GM23338 (cell line): Measurements from ENCODE around the gene ROR1. TPM values are rescaled to one million over a fixed set of nuclear protein-coding genes. Genes with fewer than 3 reads are reported as not detected.

Experiments
- ATAC-seq: fragments of 200-7000 bp; cut with Tn5 transposase; 3 replicates; pipeline ENCODE4 v1.9.1; 2020
- DNase-seq: peaks from one replicate; pipeline ENCODE4 v3.0.0-alpha.2; 2015; ENCODE audit warnings: low spot score
- H2AFZ ChIP-seq: fragments of 200-600 bp; sonication (generic); 2 replicates; pipeline ENCODE4 v1.8.0; 2016; ENCODE audit warnings: antibody characterized with exemption, mild to moderate bottlenecking, moderate library complexity
- H3F3A ChIP-seq: fragments of 200-600 bp; sonication (generic); replicated peaks from 2 replicates; pipeline ENCODE4 v1.8.0; 2017; ENCODE audit warnings: antibody characterized with exemption, mixed run types, low read depth
- H3K27ac ChIP-seq: fragments of 200-600 bp; sonication (generic); 2 replicates; pipeline ENCODE4 v1.6.1; 2016; ENCODE audit warnings: low read depth
- H3K27me3 ChIP-seq: fragments of 200-600 bp; sonication (generic); 2 replicates; pipeline ENCODE4 v1.8.0; 2016; ENCODE audit warnings: mild to moderate bottlenecking, mixed run types, moderate library complexity; ENCODE audit not compliant: insufficient read depth
- H3K36me3 ChIP-seq: fragments of 200-600 bp; sonication (generic); 2 replicates; pipeline ENCODE4 v1.8.0; 2016; ENCODE audit warnings: mild to moderate bottlenecking; ENCODE audit not compliant: insufficient read depth
- H3K4me1 ChIP-seq: fragments of 200-600 bp; sonication (generic); 2 replicates; pipeline ENCODE4 v1.8.0; 2016; ENCODE audit warnings: mild to moderate bottlenecking, moderate library complexity; ENCODE audit not compliant: insufficient read depth
- H3K4me2 ChIP-seq: fragments of 200-600 bp; sonication (generic); 2 replicates; pipeline ENCODE4 v1.7.1; 2017; ENCODE audit warnings: mixed run types
- H3K4me3 ChIP-seq: fragments of 200-600 bp; sonication (generic); 2 replicates; pipeline ENCODE4 v1.6.1; 2016; ENCODE audit warnings: mixed run types
- H3K79me2 ChIP-seq: fragments of 200-600 bp; sonication (generic); replicated peaks from 2 replicates; pipeline ENCODE4 v1.8.0; 2017; ENCODE audit warnings: mild to moderate bottlenecking; ENCODE audit not compliant: insufficient read depth
- H3K9me2 ChIP-seq: fragments of 200-600 bp; sonication (generic); 2 replicates; pipeline ENCODE4 v1.8.0; 2017; ENCODE audit not compliant: insufficient read depth
- H4K20me1 ChIP-seq: fragments of 200-600 bp; sonication (generic); replicated peaks from 2 replicates; pipeline ENCODE4 v1.8.0; 2017; ENCODE audit warnings: mild to moderate bottlenecking; ENCODE audit not compliant: insufficient read depth
- H3K27ac Mint-ChIP-seq: 2 replicates; pipeline ENCODE4 v1.8.0; 2020; ENCODE audit warnings: inconsistent platforms, mild to moderate bottlenecking, moderate library complexity, mixed read lengths
- H3K27me3 Mint-ChIP-seq: 3 replicates; pipeline ENCODE4 v1.8.0; 2022; ENCODE audit warnings: low read depth, mild to moderate bottlenecking, moderate library complexity, mixed read lengths, inconsistent platforms; ENCODE audit not compliant: insufficient read depth, poor library complexity
- H3K36me3 Mint-ChIP-seq: 3 replicates; pipeline ENCODE4 v1.8.0; 2021; ENCODE audit warnings: low read depth, mild to moderate bottlenecking, inconsistent platforms, moderate library complexity, mixed read lengths
- H3K4me1 Mint-ChIP-seq: 3 replicates; pipeline ENCODE4 v1.8.0; 2020; ENCODE audit warnings: mild to moderate bottlenecking, inconsistent platforms, mixed read lengths
- H3K4me3 Mint-ChIP-seq: 3 replicates; pipeline ENCODE4 v1.8.0; 2021; ENCODE audit warnings: moderate library complexity, mild to moderate bottlenecking, inconsistent platforms, mixed read lengths
- H3K9me3 Mint-ChIP-seq: 3 replicates; pipeline ENCODE4 v1.8.0; 2020; ENCODE audit warnings: moderate library complexity, mild to moderate bottlenecking, inconsistent platforms, mixed read lengths
- CREB1 ChIP-seq: fragments of 250-450 bp; sonication (Bioruptor Pico); IDR thresholded peaks from 2 replicates; pipeline ENCODE4 v1.5.0; 2020; ENCODE audit warnings: low read depth, mild to moderate bottlenecking, moderate library complexity
- EZH2 ChIP-seq: fragments of 200-600 bp; sonication (generic); IDR thresholded peaks from one replicate; pipeline ENCODE4 v1.8.0; 2017; ENCODE audit warnings: antibody characterized with exemption, mild to moderate bottlenecking, low read depth; ENCODE audit not compliant: unreplicated experiment
- EZH2phosphoT487 ChIP-seq: fragments of 200-600 bp; sonication (generic); IDR thresholded peaks from one replicate; pipeline ENCODE4 v1.8.1; 2018; ENCODE audit warnings: antibody characterized with exemption; ENCODE audit not compliant: unreplicated experiment
- POLR2AphosphoS5 ChIP-seq: IDR thresholded peaks from 2 replicates; pipeline ENCODE4 v1.6.1; 2016; ENCODE audit warnings: antibody characterized with exemption, low read depth
- STAT1 ChIP-seq: IDR thresholded peaks from one replicate; pipeline ENCODE4 v1.6.1; 2016; ENCODE audit warnings: antibody characterized with exemption; ENCODE audit not compliant: unreplicated experiment
- ZNF114 ChIP-seq: fragments of 250-450 bp; sonication (Bioruptor Pico); IDR thresholded peaks from 2 replicates; pipeline ENCODE4 v1.5.0; 2020; ENCODE audit warnings: mild to moderate bottlenecking, moderate library complexity
- ZNF331 ChIP-seq: fragments of 250-450 bp; sonication (Bioruptor Pico); IDR thresholded peaks from 2 replicates; pipeline ENCODE4 v1.5.0; 2020; ENCODE audit warnings: low read depth, mild to moderate bottlenecking, moderate library complexity
- polyA plus RNA-seq: library from polyadenylated mRNA; unstranded; fragments of >200 nt; fragmentation: Nextera tagmentation; extraction: Ambion mirVana; gene quantifications from 2 replicates; pipeline ENCODE4 v1.2.1, GENCODE V29; 2016
- total RNA-seq: library from RNA; depleted of rRNA; stranded (reverse); fragments of >200 nt; shearing (Covaris generic); gene quantifications from 2 replicates; pipeline ENCODE4 v1.2.3, GENCODE V29; 2014
- TF ChIP-seq, protein P1 (sequence below): IDR thresholded peaks from 2 replicates; pipeline ENCODE4 v1.6.1; 2016; ENCODE audit warnings: antibody characterized with exemption
- TF ChIP-seq, protein P2 (sequence below): fragments of 250-450 bp; sonication (Bioruptor Pico); IDR thresholded peaks from 2 replicates; pipeline ENCODE4 v1.5.0; 2020; ENCODE audit warnings: mild to moderate bottlenecking, moderate library complexity

Gene ROR1
- total and polyA plus RNA-seq, 2 experiments from 2014 or later = 59.7 to 96.0 TPM

DNA sequence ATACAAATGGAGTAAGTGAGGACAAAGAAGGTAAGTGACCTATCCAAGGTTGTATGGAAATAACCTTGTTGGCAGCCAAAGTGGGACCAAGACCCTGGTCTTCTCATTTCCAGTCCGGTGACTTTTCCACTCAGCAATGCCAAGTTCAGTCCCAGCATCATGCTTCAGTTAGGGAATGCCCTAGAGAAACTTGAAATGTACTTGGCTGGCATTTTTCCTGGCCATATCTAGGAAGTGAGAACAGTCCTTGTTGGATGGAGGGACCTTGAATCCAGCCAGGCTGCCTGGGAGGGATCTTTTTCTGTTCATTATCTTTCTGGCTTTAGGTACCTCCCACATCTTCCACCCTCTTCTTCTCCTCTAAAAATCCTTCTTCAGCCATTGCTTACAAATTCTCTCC lies 352.8 kb downstream of the ROR1 start:
- H3K9me2 ChIP-seq = peaks cover 13% of the 10 kb centered on the region
- no peak overlapping the region for H3K4me2 ChIP-seq
- H3K27me3 ChIP-seq = no peaks in the 10 kb centered on the region
- H3K36me3 Mint-ChIP-seq = no peaks in the 10 kb centered on the region
- no peak overlapping the region for H3K4me3 Mint-ChIP-seq
- H3K9me3 Mint-ChIP-seq = no peaks in the 10 kb centered on the region
- ATAC-seq (no peak), DNase-seq (no peak)
- H3K27ac Mint-ChIP-seq = no peak overlapping the region
- no peak overlapping the region for H3K4me3 ChIP-seq
- H3K27me3 Mint-ChIP-seq = no peaks in the 10 kb centered on the region
- H3K27ac ChIP-seq = no peak overlapping the region
- TF ChIP-seq EZH2 = no peak
- TF ChIP-seq, protein P1, sequence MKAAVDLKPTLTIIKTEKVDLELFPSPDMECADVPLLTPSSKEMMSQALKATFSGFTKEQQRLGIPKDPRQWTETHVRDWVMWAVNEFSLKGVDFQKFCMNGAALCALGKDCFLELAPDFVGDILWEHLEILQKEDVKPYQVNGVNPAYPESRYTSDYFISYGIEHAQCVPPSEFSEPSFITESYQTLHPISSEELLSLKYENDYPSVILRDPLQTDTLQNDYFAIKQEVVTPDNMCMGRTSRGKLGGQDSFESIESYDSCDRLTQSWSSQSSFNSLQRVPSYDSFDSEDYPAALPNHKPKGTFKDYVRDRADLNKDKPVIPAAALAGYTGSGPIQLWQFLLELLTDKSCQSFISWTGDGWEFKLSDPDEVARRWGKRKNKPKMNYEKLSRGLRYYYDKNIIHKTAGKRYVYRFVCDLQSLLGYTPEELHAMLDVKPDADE = no peak
- TF ChIP-seq CREB1 (CRISPR knock-in tag) = no peak
- TF ChIP-seq ZNF114 (CRISPR knock-in tag) = no peak
- TF ChIP-seq, protein P2, sequence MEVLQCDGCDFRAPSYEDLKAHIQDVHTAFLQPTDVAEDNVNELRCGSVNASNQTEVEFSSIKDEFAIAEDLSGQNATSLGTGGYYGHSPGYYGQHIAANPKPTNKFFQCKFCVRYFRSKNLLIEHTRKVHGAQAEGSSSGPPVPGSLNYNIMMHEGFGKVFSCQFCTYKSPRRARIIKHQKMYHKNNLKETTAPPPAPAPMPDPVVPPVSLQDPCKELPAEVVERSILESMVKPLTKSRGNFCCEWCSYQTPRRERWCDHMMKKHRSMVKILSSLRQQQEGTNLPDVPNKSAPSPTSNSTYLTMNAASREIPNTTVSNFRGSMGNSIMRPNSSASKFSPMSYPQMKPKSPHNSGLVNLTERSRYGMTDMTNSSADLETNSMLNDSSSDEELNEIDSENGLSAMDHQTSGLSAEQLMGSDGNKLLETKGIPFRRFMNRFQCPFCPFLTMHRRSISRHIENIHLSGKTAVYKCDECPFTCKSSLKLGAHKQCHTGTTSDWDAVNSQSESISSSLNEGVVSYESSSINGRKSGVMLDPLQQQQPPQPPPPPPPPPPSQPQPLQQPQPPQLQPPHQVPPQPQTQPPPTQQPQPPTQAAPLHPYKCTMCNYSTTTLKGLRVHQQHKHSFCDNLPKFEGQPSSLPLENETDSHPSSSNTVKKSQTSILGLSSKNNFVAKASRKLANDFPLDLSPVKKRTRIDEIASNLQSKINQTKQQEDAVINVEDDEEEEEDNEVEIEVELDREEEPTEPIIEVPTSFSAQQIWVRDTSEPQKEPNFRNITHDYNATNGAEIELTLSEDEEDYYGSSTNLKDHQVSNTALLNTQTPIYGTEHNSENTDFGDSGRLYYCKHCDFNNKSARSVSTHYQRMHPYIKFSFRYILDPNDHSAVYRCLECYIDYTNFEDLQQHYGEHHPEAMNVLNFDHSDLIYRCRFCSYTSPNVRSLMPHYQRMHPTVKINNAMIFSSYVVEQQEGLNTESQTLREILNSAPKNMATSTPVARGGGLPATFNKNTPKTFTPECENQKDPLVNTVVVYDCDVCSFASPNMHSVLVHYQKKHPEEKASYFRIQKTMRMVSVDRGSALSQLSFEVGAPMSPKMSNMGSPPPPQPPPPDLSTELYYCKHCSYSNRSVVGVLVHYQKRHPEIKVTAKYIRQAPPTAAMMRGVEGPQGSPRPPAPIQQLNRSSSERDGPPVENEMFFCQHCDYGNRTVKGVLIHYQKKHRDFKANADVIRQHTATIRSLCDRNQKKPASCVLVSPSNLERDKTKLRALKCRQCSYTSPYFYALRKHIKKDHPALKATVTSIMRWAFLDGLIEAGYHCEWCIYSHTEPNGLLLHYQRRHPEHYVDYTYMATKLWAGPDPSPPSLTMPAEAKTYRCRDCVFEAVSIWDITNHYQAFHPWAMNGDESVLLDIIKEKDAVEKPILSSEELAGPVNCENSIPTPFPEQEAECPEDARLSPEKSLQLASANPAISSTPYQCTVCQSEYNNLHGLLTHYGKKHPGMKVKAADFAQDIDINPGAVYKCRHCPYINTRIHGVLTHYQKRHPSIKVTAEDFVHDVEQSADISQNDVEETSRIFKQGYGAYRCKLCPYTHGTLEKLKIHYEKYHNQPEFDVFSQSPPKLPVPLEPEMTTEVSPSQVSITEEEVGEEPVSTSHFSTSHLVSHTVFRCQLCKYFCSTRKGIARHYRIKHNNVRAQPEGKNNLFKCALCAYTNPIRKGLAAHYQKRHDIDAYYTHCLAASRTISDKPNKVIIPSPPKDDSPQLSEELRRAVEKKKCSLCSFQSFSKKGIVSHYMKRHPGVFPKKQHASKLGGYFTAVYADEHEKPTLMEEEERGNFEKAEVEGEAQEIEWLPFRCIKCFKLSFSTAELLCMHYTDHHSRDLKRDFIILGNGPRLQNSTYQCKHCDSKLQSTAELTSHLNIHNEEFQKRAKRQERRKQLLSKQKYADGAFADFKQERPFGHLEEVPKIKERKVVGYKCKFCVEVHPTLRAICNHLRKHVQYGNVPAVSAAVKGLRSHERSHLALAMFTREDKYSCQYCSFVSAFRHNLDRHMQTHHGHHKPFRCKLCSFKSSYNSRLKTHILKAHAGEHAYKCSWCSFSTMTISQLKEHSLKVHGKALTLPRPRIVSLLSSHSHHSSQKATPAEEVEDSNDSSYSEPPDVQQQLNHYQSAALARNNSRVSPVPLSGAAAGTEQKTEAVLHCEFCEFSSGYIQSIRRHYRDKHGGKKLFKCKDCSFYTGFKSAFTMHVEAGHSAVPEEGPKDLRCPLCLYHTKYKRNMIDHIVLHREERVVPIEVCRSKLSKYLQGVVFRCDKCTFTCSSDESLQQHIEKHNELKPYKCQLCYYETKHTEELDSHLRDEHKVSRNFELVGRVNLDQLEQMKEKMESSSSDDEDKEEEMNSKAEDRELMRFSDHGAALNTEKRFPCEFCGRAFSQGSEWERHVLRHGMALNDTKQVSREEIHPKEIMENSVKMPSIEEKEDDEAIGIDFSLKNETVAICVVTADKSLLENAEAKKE = no peak
- no peak for TF ChIP-seq ZNF331
- TF ChIP-seq STAT1 = no peak
- TF ChIP-seq POLR2AphosphoS5 = no peak
- TF ChIP-seq EZH2phosphoT487 = no peak
- peaks cover 22% of the 10 kb centered on the region for H3K4me1 Mint-ChIP-seq
- H3F3A ChIP-seq = no peaks in the 10 kb centered on the region
- H4K20me1 ChIP-seq = no peaks in the 10 kb centered on the region
- H3K4me1 ChIP-seq = 0 out of 2 replicates have a peak, but pooled peaks cover 6% of the 10 kb centered on the region
- no peaks in the 10 kb centered on the region for H3K36me3 ChIP-seq
- no peak overlapping the region for H2AFZ ChIP-seq
- no peaks in the 10 kb centered on the region for H3K79me2 ChIP-seq
